ENCODE results near the gene GPLD1.

DNA sequence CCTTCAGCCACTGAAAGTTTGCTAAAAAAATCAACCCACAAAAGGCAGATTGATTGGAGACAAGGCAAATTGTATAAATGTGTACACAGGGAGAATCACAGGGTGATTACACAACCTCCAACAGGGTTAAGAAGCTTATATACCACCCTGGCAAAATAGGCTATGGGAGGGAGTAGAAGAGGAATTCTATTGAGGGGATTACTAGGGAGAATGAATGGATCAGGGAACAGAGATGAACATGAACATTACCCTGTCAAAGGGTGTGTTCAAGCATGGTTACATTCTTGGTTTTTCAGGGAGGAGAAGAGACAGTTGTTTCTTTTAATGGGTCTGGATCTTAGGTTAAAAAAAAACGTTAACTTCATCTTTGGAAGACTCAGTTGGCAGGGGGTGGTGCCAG is 91.7 kb downstream of the GPLD1 start:
- TF ChIP-seq EZH2 (IDR thresholded peaks at IDR 0.05), result no peak
- TF ChIP-seq POLR2AphosphoS5 (IDR thresholded peaks at IDR 0.05; ENCODE audit: borderline replicate concordance, low read depth, low read length), result no peak
- TF ChIP-seq FOXP2 (optimal IDR thresholded peaks at IDR 0.05; ENCODE audit: control extremely low read depth, extremely low read length, insufficient read depth), result no peak
